Measurements from ENCODE around the gene OR2W3.
"Not testable (repeated sequence)": the region's sequence is repeated elsewhere in the genome, so short reads cannot be mapped to it uniquely, and the experiment has no call there.

OR2W3 gene

GRCh38 chr1:247919952-247920351, 24.6 kb downstream of the OR2W3 start, which contains the start of gene OR2T8:
TSS of gene OR2T8 (plus strand) at chr1:247920252. CDS start at chr1:247921018, 766 bp downstream.
- Histone ChIP-seq H3K27me3 (ENCODE audit: control insufficient read depth, insufficient read depth, low read length) (no peaks in the 10 kb centered on the region), H3K4me1 (ENCODE audit: control insufficient read depth, insufficient read depth, low read length) (no peaks in the 10 kb centered on the region), H3K9ac (ENCODE audit: low read length) (no peak within 1 kb of the TSS), H3K27ac (ENCODE audit: low read depth, low read length) (no peak within 1 kb of the TSS), H3K36me3 (ENCODE audit: control insufficient read depth, insufficient read depth, low read length) (no peaks in the 10 kb centered on the region), H3K9me3 (ENCODE audit: control insufficient read depth, insufficient read depth, low read depth, low read length) (peaks cover 19% of the 10 kb centered on the region; the same call in 1 of the 2 replicates), H3K4me3 (ENCODE audit: low read depth, low read length) (no peak within 1 kb of the TSS)

DNA sequence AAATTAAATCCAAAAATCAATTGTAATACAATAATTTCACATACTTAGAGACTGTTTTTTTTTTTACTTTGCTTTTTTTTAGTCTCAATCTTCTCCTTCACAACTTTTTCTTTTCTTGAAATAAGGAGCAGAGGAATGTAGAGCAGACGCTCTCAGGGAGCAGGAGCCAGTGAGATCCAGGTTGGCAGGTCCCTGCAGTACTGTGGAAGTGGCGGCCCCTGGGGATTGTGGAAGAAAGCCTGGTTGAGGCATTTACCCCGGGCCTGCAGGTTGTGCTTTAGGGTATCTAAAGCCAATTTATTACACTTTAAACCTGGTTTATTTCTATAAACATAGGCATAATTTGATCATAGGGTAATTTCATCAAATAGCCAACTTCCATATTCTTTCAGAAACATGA, 28.6 kb downstream of the OR2W3 start:
- H3K27ac ChIP-seq (ENCODE audit: low read depth, low read length) = no peak overlapping the region

DNA sequence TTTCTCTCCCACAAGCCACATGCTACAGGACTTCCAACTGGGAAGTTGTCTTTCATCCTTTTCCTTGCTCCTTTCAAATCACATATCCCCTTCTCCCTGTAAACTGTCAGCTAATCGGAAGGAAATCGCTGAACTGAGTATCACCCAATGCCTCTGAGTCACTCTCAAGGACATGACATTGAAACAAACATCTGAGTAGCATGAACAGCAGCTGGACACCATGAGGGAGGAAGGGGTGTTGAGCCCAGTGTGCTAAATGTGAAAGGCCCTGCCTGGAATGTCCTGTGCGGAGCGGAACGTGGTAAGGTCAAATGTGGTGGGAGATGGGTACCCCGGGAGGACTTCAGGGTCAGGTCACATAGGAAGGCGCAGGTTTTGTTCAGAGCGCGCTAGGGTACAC, 29.5 kb downstream of the OR2W3 start, which contains the start of gene OR2AJ1:
TSS of gene OR2AJ1 (plus strand) at position 22 of the 400 bp plus-strand sequence. CDS start 8,880 bp downstream, outside the sequence.
- no peaks in the 10 kb centered on the region for H3K4me1 ChIP-seq (ENCODE audit: control insufficient read depth, insufficient read depth, low read length)
- H3K4me3 ChIP-seq (ENCODE audit: low read depth, low read length) = no peak within 1 kb of the TSS
- peaks cover 7% of the 10 kb centered on the region; the same call in 1 of the 2 replicates for H3K9me3 ChIP-seq (ENCODE audit: control insufficient read depth, insufficient read depth, low read depth, low read length)
- no peak within 1 kb of the TSS for H3K27ac ChIP-seq (ENCODE audit: low read depth, low read length)
- no peak within 1 kb of the TSS for H3K9ac ChIP-seq (ENCODE audit: low read length)
- no peaks in the 10 kb centered on the region for H3K36me3 ChIP-seq (ENCODE audit: control insufficient read depth, insufficient read depth, low read length)
- no peaks in the 10 kb centered on the region; the same call in 1 of the 2 replicates for H3K27me3 ChIP-seq (ENCODE audit: control insufficient read depth, insufficient read depth, low read length)

More for the DNA sequence above, 28.6 kb downstream of the OR2W3 start:
- Histone ChIP-seq H3K9me3 (ENCODE audit: control insufficient read depth, insufficient read depth, low read depth, low read length) (peaks cover 11% of the 10 kb centered on the region; the same call in 1 of the 2 replicates), H3K4me1 (ENCODE audit: control insufficient read depth, insufficient read depth, low read length) (no peaks in the 10 kb centered on the region), H3K27me3 (ENCODE audit: control insufficient read depth, insufficient read depth, low read length) (no peaks in the 10 kb centered on the region; the same call in 1 of the 2 replicates), H3K4me3 (ENCODE audit: low read depth, low read length) (no peak overlapping the region), H3K36me3 (ENCODE audit: control insufficient read depth, insufficient read depth, low read length) (no peaks in the 10 kb centered on the region), H3K9ac (ENCODE audit: low read length) (no peak overlapping the region)

- no peaks in the 10 kb centered on the region for H3K36me3 ChIP-seq (ENCODE audit: control insufficient read depth, insufficient read depth, low read length)
- H3K27me3 ChIP-seq (ENCODE audit: control insufficient read depth, insufficient read depth, low read length) = no peaks in the 10 kb centered on the region; the same call in 1 of the 2 replicates
- no peaks in the 10 kb centered on the region for H3K4me1 ChIP-seq (ENCODE audit: control insufficient read depth, insufficient read depth, low read length)
- no peak overlapping the region for H3K4me3 ChIP-seq (ENCODE audit: low read depth, low read length)
- no peak overlapping the region for H3K9ac ChIP-seq (ENCODE audit: low read length)
- peaks cover 29% of the 10 kb centered on the region for H3K9me3 ChIP-seq (ENCODE audit: control insufficient read depth, insufficient read depth, low read depth, low read length)
- no peak overlapping the region for H3K27ac ChIP-seq (ENCODE audit: low read depth, low read length)
These were observed 38.6 kb downstream of the OR2W3 start for GRCh38 chr1:247933989-247934388.

- Histone ChIP-seq H3K4me3 (ENCODE audit: low read depth, low read length) (no peak overlapping the region), H3K27me3 (ENCODE audit: control insufficient read depth, insufficient read depth, low read length) (peaks cover 3% of the 10 kb centered on the region; the same call in 1 of the 2 replicates), H3K9ac (ENCODE audit: low read length) (no peak overlapping the region), H3K9me3 (ENCODE audit: control insufficient read depth, insufficient read depth, low read depth, low read length) (peaks cover 31% of the 10 kb centered on the region), H3K27ac (ENCODE audit: low read depth, low read length) (no peak overlapping the region), H3K4me1 (ENCODE audit: control insufficient read depth, insufficient read depth, low read length) (no peaks in the 10 kb centered on the region), H3K36me3 (ENCODE audit: control insufficient read depth, insufficient read depth, low read length) (no peaks in the 10 kb centered on the region)
These were observed 40.4 kb downstream of the OR2W3 start for GRCh38 chr1:247935781-247936180.

- Histone ChIP-seq H3K27me3 (ENCODE audit: control insufficient read depth, insufficient read depth, low read length) (peaks cover 3% of the 10 kb centered on the region; the same call in 1 of the 2 replicates), H3K9me3 (ENCODE audit: control insufficient read depth, insufficient read depth, low read depth, low read length) (peaks cover 32% of the 10 kb centered on the region), H3K36me3 (ENCODE audit: control insufficient read depth, insufficient read depth, low read length) (no peaks in the 10 kb centered on the region), H3K27ac (ENCODE audit: low read depth, low read length) (no peak overlapping the region), H3K4me1 (ENCODE audit: control insufficient read depth, insufficient read depth, low read length) (no peaks in the 10 kb centered on the region), H3K9ac (ENCODE audit: low read length) (no peak overlapping the region), H3K4me3 (ENCODE audit: low read depth, low read length) (no peak overlapping the region)
These were observed 41.0 kb downstream of the OR2W3 start for GRCh38 chr1:247936415-247936814.

- H3K4me3 ChIP-seq (ENCODE audit: low read depth, low read length) = peak overlapping the region; percentile 80
- H3K4me1 ChIP-seq (ENCODE audit: control insufficient read depth, insufficient read depth, low read length); H3K27me3 ChIP-seq (ENCODE audit: control insufficient read depth, insufficient read depth, low read length); H3K27ac ChIP-seq (ENCODE audit: low read depth, low read length); H3K36me3 ChIP-seq (ENCODE audit: control insufficient read depth, insufficient read depth, low read length): not testable (repeated sequence)
- peak overlapping the region; percentile 61 for H3K9ac ChIP-seq (ENCODE audit: low read length)
- H3K9me3 ChIP-seq (ENCODE audit: control insufficient read depth, insufficient read depth, low read depth, low read length) = peaks cover 32% of the 10 kb centered on the region
These were observed 41.8 kb downstream of the OR2W3 start for GRCh38 chr1:247936965-247937734.

- Histone ChIP-seq H3K4me1 (ENCODE audit: control insufficient read depth, insufficient read depth, low read length) (no peaks in the 10 kb centered on the region), H3K36me3 (ENCODE audit: control insufficient read depth, insufficient read depth, low read length) (no peaks in the 10 kb centered on the region), H3K27ac (ENCODE audit: low read depth, low read length) (no peak overlapping the region), H3K27me3 (ENCODE audit: control insufficient read depth, insufficient read depth, low read length) (peaks cover 3% of the 10 kb centered on the region; the same call in 1 of the 2 replicates), H3K9ac (ENCODE audit: low read length) (no peak overlapping the region), H3K9me3 (ENCODE audit: control insufficient read depth, insufficient read depth, low read depth, low read length) (peaks cover 19% of the 10 kb centered on the region; the same call in 1 of the 2 replicates), H3K4me3 (ENCODE audit: low read depth, low read length) (no peak overlapping the region)
These were observed 47.2 kb downstream of the OR2W3 start for GRCh38 chr1:247942624-247943023.

All from HUES6 (cell line).